HG03378 (cell line): ENCODE results near the gene KRT79.

Source experiments
- ATAC-seq: cut with Tn5 transposase; IDR thresholded peaks from one replicate; pipeline ENCODE4 v1.9.1; 2021; ENCODE audit warnings: mild to moderate bottlenecking, moderate library complexity; ENCODE audit not compliant: unreplicated experiment

Gene KRT79

DNA sequence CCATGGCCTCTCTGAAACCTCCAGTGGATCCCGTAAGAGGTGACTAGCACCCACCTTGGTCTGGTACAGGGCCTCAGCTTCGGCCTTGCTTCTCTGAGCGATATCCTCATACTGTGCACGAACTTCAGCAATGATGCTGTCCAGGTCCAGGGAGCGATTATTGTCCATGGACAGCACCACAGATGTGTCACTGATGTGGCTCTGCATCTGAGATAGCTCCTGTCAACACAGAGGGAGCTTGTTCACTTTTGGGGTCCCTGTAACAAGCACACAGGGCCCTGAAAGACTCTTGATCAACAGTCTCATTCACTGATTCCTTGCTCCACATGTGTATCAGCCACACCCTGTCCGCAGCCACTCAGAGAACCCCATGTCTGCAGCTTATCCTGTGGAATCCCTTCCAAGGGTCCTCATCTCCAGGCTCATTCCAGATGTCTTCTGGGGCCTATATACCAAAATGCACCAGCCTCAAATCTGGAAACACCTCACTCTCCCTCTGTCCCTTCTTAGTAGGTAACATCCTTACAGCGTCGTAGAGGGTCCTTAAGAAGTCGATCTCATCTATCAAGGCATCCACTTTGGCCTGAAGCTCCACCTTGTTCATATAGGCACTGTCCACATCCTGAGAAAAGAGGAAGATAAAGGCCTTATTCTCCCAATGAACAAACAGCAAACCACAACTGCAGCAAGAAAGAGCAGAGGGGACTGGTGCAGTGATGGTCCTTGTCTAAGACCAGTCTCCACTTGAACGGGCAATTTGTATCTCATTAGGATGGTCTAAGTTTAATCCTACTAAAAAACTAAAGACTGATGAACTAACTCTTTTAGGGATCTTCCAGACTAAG, 41.7 kb downstream of the KRT79 start:
- no peak for ATAC-seq

DNA sequence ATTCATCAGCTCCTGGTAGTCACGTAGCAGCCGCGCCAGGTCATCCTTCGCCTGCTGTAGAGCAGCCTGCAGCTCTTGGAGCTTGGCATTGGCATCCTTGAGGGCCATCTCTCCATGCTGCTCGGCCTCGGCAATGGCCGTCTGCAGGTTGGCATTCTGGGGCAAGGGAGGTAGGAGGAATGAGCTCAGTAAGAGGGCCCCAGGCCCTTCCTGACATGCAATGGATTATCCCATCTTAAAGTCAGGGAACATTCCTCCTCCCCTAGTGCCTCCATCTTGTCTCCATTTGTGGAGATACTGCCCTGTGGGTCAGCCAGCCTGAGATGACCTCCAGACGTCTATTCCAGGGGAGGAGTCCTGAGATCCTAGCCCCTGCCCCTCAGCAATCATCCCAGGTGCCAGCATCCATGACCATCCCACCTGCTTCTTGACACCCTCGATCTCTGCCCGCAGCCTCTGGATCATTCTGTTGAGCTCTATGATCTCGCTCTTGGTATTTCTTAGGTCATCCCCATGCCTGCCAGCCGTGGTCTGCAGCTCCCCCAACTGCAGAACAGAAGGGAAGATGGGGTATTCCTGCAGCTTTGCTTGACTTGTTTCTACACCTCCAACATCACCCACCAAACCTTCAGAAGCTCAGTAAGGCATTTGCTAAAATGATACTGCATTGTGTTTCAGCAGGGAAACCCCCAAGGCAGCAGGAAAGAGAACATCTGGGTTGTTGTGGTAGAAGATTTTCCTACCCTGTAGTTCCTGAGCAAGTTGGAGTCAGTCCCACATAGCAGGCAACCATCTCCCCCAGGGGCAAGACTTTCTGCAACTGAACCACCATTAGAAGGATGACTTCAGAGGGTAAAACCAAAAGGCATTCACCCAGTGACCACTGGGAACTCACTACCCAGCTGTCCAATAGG, 42.6 kb downstream of the KRT79 start:
- no peak for ATAC-seq

DNA sequence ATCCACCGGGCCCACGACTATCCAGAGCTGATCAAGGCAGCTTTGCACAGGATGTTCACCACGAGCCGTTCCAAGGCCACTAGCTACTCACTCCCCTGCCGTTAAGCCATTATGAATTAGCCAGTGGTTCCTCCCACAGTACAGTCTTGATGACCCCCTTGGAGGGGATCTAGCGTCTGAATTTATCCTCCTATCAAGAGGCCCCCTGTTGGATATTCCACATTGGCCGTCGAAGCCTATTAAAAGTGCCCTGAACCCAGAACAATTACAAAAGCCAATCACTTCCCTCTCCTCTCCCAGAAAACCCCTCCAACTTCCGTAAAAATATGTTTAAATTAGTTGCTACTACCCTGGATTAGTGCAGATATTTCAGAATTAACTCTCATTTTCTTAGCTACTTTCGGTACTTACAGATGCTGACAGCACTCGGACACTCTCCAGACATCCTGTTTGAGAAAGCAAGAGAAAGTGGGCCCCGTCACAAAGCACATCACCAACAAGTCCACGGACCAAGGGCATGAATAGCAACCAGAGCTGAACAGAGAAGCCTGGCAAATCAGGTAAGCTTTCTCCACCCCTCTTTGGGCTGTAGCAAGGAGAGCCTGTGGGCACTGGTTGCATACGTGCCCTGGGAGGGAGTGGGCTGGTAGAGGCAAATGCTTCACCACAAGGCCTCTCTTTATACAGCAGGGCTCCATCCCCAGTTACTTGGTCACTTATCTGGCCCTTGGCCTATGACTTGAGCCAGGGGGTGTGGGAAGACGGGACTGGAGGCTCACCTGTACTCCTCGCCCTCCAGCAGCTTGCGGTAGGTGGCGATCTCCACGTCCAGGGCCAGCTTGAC, 43.5 kb downstream of the KRT79 start:
- no peak for ATAC-seq

DNA sequence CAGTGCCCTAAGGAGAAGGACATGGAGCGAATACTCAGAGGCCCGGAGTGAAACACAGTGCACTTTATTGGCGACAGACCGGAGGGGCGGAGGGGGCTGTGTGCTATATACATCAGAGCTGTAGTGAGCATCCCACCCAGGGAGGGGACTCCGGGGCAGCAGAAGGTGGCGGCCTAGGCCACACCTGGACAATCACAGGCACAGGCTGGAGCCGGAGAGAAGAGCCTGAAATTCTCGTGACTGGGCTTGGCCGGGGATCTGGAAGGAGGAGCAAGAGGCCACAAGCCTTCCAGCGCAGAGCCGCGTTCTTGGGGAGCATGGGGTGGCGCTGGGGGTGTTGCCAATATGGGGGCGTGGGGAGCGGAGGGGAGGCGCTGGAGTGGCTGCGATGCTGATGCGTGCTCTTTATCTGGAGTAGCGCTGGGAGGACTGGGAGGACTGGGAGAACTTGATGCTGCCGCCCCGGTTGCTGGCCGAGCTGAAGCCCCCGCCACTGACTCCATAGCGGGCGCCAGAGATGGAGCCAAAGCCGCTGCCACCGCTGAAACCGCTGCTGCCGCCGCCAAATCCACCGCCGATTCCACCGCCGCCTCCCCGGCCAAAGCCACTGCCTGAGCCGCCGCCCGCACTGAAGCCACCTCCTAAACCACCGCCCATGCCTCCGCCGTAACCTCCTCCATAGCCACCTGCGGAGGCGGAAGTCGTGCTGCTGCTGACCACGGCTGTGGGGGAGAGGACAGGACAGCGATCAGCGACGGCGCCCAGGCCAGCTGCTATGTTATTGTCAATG, 44.3 kb downstream of the KRT79 start:
- ATAC-seq = no peak

DNA sequence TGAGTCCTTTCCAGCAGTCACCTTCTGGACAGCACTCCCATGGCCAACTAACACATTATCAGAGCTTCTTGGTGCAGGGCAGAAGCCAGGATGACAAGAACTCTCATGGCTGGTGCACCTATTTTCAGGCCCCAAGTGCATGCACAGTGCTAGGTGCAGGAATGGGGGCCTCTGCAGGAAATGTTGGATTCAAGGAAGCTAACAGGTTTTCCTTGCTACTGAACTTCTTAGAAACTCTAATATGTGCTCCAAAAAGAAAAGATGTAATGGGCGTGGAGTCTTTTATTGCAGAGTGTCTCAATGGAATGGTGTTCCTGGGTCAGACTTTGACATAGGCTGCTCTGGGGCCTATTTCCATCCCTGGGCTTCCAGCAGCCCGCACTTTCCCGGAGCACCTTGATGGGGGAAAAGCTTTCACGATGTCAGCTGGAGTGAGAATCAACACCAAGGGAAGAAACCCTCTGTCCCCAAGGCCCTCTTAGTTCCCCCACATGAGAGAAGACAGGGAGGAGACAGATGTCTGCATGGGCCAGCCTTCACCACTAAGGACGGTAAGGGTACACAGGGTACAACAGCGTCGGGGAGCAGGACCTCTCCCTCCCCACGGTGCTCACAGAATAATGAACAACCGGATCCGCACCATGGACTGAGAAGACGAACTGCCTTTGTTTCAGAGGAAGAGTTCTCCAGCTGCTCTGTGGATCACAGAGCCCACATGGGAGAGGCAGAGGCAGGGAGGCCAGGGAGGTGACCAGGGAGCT, 45.1 kb downstream of the KRT79 start:
- no peak for ATAC-seq

DNA sequence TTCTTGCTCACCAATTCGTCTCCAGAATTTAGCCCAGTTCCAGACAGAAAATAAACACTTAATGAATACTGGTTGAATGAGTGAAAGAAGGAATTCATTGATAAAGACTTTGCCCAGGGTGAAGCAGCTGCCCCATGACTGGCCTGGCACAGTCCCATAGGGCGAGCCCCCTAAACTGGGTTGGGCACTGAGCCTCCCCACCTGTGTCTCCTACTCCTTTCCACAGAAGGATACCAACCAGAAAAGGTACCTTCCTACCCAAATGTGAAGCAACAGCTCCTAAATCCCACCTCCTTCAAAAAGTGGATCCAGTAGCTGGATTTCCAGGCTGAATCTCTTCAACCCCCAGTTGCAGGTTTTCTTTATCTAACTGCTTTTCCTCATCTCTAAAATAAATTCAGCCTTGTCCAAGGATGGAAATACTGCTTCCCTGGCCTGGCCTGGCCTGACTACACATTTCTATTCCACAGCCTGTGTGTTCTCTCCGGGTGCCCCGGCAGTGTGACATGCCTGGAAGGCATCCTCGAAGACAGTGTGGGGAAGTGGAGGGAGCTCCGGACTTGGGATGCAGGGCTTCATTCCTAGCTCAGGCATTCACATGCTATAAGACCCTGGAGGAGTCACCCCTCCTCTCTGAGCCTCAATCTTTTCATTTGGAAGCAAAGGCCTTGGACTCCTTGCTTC, 45.8 kb downstream of the KRT79 start:
- ATAC-seq = no peak

DNA sequence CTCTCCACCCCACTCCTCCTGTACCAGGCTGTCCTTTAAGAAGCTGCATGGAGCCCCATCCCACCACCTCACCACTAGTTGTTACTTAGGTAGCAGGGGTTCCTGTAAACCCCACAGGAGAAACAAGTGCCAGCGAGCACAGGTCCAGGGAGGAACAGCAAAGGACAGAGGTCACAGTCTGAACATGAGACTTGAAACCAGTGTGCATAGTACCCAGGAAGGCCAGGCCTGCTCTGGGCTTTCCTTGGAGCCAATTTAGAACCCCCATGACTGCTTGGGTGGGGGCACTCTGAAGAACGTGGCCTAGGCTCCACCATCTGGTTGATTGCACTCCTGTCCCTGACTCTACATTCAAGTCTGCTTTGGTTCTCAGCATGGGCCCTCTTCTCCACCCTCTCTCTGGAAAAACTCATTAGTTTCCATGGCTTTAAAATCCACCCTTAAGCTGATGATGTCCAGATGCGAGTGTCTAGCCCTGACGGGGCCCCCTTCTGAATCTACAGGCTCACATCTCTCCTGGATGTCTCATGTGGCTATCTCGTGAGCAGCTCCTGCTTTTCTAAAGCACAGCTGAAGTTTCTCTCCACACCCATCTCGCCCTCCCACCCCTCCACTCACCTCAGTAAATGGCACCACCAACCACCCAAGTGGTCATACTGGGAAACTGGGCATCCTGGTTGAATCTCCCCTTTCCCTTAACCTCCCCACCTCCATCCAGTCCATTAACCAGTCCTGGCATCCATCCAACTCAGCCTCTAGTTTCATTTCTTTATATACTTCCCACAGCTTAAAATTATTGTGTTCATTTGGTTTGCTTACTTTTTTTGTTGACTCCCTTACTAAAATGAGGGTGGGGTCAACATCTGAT, 46.6 kb downstream of the KRT79 start:
- no peak for ATAC-seq

DNA sequence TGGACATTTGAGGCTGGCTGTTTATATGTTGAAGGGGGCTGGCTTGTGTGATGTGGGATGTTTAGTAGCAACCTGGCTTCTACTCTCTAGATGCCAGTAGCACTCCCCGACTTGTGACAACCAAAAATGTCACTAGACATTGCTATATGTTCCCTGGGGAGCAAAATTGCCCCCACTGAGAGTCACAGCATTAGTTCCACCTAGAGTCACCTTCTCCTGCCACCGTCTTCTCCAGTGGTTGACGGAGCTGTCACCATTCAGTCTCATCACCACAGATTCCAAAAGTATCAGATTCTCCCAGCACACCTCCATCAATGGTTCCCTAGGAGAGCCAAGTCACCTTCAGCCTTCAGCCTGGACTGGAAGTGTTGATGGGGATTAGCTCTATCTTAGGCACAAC, 49.2 kb downstream of the KRT79 start:
- ATAC-seq = no peak

DNA sequence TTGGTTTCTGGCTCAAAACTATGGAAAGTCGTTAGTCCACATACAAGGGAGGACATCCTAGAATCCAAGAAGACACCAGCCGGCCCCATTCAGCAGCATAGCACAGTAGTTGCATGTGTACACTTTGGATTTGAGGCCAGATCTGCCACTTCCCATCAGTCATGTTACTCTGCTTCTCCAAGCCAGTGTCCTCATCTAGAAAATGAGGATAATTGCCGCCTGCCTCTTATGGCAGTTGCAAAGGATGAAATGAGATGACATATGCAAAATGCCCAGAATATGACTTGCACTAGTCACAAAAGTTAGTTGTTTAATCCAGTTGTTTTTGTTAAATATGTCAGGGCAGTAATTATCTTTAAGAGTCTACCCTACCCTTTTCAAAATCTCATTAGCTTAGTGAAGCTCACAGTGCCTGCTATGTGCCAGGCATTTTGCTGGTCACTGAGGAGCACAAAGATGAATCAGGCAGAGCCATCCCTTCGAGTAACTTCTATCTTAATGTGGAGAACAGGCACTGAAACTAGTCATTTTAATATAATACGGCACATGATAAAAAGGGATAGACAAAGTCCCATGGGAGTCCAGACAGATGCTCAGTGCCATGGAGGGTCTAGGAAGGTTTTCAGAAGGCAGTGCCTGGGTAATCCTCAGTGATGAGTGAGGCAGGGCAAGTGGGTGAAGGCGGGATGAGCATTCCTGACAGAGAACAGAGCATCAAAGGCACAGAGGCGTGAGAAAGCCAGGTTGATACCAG, 50.4 kb downstream of the KRT79 start:
- no peak for ATAC-seq

DNA sequence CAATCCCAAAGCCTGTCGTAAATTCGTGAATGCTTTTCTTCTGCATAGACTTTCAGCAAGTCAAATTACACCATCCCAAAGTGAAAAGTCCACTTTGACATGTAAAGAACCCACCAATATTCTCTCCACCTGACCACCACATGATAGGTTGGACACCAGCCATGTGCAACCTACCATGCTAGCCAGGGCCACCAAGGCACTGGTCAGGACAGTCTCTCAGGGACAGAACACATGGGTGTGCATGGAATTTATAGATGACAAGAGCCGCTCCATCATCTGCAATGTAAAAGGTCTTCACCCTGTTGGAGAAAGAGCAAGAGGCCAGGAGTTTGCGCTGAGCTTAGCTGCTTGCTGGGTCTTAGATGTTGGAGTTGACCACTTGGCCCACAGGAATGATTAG, 51.6 kb downstream of the KRT79 start:
- no peak for ATAC-seq

DNA sequence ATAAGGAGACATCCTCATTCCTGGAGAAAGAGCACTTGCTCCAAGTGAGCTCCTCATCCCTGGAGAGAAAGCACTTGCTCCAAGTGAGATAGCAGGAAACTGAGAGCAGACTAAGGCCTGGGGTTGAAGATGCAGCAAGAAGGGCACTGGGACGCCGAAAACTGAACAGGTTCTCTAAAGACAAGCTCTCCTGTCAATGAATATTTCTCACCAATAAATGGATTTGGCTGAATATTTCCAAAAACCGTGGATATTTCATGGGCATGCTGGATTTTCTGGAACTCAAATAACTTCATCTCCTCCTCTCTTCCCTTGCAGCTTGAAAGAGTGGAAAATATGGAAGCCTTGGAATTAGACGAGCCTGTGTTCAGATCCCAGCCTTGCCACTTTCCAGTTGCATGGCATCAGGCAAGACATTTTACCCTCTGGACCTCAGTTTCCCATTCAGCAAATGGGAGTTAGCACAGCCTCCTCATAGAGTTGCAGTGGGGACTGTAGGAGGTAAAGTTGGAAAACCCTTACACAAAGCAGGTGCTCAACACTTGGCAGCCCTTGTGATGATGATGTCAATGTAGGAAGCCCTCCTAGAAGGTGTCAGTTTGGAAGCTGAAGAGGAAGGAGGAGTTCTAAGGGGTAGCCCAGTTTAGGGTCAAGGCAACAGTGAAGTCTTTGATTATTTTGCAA, 52.6 kb downstream of the KRT79 start:
- no peak for ATAC-seq

DNA sequence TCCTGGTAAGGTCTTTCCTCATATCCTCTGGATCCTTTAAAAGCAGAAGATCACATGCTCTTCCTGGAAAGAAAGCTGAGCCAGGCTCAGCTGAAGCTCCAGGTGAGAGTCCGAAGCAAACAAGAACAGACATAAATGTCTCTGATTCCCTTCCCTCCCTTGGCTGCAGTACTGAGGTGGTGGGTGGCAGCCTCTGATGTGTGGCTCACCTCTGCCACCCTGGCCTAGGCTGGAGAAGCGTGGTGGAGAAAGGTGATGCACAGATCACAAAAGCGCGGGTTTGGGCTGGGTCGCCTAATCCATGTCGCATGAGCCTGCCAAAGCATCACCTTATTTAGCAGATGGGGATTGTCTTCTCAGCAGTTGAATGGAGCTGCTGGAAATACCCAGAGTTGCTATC, 54.2 kb downstream of the KRT79 start:
- ATAC-seq = no peak

DNA sequence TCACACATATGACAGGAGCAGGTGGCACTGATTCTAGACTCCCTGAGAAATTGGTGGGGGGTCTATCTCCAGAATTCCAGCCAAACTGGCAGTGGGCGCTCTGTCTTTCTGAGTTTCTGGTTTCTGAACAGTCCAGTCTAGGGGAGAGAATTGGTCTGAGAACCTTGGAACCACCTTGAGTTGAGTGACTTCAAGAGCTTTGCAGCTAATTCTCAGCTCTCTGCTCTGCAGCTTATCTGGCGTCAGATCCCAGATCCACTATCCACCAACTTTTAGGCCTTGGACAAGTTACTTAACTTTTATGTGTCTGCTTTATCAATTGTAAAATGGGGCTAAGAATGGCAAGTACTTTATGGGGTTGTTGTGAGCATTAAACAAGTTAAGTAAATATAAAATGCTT, 55.3 kb downstream of the KRT79 start:
- ATAC-seq = no peak

DNA sequence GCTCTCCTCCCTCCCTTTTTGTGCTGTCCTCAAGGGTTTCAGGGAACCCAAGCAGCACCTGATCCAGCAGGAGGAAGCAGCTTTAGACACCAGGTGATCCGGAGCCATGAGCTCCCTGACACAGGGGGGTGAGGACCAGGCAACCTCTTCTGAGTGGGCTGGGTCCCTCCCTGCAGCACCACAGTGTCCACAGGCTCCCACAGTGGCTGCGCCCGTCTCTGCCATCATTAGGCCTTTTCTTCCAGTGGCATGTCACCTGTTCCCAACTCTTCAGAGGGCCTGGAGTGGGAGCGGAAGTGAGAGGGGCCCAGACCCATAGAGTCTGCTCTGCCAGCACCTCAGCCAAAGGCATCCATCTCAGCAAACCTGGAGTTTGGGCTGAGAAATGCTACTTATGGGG, 56.5 kb downstream of the KRT79 start:
- no peak for ATAC-seq

DNA sequence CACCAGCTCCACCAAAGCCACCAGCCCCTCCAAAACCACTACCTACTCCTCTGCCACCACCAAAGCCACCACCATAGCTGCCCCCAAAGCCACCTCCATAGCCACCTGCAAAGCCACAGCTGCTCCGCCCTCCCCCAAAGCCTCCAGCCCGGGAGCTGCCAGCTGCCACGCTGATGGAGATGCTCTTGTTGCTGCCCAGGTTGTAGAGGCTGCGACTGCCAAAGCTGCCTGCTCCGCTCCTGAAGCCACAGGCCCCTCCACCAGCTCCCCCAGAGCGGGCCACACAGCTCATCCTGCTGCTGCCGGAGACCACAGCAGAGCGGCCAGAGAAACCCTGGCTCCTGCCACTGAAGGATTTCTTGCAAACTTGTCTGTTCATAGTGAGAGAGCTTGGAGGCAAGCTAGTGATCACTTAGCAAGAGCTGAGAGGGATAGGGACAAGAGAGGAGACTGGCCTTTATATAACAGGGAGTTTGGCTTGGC, 57.2 kb downstream of the KRT79 start, which contains the start of gene KRT76:
Gene KRT76, minus strand, starts transcription at position 433 of the 483 bp plus-strand sequence. Its CDS starts 54 bp downstream, at position 379.
- ATAC-seq = no peak

DNA sequence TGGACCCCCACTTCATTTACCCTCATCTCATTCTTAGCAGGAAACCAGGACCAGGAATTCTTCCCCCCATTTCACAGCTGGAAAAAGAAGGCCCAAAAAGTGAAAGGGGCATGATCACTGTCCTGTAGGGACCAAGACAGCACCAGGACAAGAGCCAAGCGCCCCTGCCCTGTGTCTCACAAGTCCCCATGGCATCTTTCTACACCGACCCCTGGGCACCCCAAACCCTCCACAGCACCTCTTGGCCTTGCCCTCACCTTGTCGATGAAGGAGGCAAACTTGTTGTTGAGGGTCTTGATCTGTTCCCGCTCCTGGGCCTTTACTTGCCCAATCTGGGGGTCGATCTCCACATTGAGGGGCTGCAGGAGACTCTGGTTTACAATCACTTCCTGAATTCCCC, 57.7 kb downstream of the KRT79 start:
- ATAC-seq = no peak
